Measurements from ENCODE around the gene CLNK.

CLNK gene

GRCh38 chr4:10496200-10496599, 188.4 kb downstream of the CLNK start:
- no peak for DNase-seq

- DNase-seq = no peak
These were observed 188.9 kb downstream of the CLNK start for GRCh38 chr4:10495651-10496050.

- DNase-seq = no peak
These were observed 192.1 kb downstream of the CLNK start for GRCh38 chr4:10492464-10492863.

DNA sequence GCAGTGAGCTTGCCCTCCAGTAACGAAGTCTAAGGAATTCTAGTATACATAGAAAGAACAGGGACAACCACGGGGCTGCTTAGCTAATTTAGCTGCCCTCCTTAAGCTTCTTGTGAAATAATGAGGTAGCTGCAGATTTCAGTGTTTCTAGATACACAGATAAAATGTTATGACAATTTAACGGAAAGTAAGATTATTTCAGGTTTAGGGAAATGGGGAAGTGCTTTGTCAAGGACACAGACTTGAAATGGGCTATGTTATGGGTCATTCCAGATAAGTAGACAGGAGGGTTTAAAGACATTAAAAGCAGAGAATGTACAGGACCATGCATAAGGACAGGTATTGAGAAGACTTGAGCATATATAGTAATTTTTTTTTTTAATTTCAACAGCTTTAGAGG, 193.2 kb downstream of the CLNK start:
- DNase-seq = no peak

DNA sequence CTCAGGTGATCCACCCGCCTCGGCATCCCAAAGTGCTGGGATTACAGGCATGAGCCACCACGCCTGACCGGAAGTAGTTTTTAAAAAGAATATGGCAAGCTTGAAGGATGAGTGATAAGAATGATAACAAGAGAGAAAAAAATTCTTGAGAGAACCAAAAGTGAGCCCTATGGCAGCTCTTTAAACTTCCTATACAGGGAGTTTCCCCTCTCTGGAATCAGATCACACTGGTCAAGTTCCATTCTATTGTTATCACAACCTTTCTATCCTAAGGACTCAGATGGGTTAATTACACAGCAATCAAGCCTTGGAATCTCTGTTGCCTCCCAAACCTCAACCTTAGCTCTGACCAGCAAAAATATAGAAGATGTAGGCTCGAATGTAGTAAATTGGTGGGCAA, 193.6 kb downstream of the CLNK start:
- DNase-seq = no peak

DNA sequence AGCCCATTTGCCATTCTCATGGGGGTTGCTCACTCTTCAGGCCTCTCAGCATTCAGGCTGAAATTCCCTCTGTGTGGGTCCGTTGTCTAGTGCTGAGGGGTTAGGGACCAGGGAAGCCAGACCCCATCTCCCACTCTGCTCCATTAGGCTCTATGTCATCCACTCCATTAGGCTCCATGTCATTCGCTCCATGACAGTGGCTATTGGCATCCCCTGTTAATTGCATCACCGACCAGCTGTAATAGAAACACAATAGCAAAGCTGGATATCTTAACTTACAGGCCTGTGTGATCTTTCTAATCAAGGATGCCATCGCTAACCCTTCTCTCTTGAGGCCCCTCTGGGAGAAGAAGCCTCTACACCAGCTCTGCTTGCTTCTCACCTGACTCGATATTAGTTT, 201.7 kb downstream of the CLNK start:
- no peak for DNase-seq

DNA sequence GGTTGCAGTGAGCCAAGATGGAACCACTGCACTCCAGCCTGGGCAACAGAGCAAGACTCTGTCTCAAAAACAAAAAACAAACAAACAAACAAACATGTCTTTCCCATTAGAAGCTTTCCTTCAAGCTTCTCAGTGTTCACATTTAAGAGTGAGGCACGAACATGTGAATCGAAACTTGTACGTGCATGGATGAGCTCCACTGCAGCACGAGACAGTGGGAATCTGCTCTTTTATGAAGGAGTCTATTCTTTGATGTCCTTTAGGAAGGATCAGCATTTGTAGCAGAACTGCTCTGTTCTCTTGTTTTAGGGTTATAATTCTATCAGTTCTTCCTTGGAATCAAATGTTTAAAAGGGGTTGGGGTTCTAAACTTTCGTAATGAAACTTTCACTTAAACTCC, 204.0 kb downstream of the CLNK start:
- no peak for DNase-seq

- no peak for DNase-seq
These were observed 205.9 kb downstream of the CLNK start for GRCh38 chr4:10478621-10479020.

DNA sequence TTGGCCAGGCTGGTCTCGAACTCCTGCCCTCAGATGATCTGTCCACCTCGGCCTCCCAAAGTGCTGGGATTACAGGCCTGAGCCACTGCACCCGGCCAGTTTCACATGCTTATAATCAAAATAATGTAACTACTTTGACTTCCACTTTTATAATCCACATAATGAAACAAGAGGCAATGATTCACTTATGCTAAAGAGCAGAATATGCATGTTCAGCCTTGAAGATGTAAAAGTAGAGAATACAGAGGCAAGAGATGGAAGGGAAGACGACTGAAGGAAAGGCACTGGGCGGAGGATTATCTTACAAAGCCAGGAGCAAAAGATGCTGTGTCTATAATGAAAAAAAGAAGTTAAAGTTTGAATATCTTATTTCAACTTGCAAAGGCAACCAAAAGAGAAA, 214.1 kb downstream of the CLNK start:
- DNase-seq = no peak

DNA sequence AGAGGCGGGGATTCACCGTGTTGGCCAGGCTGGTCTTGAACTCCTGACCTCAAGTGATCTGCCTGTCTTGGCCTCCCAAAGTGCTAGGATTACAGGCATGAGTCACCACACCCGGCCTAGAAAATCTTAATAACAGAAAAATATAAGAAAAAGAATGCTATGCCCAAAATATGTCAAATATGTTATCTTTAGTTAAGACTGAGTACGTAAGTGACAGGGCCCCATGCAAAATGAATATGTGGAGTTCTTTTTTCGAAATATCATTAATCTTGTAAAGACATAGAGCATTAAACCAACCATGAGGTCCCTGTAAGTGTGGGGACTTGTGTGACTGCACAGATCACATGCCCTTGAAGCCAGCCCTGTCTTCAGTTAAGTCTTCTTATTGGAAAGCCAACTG, 218.4 kb downstream of the CLNK start:
- DNase-seq = no peak

DNA sequence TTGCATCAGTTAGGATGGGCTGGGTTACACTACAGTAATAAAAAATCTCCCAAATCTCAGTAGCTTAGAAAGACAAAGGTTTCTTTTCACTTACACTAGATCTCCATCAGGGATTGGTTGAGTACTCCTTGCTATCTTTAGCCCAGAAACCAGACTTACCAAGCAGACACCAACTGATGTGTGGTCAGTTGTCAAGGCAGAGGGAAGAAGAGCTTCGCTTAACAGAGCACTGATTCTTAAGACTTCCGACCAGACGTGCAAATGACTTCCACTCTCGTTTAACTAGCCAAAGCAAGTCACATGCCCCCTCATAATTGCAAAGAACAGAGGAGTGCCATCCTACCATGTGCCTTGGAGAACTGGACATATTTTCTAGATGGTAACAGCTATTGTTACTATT, 221.7 kb downstream of the CLNK start:
- DNase-seq = no peak

GRCh38 chr4:10461850-10462400, 222.6 kb downstream of the CLNK start:
- DNase-seq = no peak

DNA sequence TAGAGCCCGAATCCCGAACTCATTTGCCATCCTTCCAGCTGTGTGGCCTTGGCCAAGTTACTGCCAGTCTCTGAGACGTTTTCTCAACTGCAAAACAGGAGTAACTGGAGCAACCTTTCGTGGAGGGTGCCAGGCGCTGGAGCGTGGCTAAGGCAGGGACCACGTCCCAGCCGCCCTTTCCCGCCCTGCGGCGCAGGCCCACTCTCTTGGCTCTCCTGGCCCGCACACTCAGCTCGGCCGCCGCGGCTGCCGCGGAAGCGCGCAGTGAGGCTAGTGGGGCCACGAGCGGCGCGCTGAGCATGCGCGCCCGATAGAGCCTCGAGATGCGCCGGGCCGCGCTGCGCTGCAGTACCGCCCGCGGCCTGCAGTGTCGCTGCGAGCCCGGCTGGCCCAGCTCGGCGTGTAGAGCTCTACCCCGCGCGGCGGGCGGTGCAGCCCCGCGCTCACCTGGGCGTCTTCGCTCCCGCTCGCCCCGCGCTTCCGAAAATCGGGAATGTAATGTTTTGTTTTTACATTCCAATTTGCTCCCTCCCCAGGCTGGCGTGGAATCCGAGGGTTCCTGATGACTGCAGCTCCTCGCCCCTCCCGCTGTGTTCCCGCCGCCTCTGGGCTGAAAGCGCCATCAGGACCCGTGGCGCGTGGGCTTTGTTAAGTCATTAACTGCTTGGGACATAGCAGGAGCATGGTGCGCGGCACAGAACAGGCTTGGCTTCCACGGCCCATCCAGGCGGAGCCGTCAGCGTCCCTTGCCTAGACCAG, 223.3 kb downstream of the CLNK start:
- peak; percentile 57 to 68 for DNase-seq

DNA sequence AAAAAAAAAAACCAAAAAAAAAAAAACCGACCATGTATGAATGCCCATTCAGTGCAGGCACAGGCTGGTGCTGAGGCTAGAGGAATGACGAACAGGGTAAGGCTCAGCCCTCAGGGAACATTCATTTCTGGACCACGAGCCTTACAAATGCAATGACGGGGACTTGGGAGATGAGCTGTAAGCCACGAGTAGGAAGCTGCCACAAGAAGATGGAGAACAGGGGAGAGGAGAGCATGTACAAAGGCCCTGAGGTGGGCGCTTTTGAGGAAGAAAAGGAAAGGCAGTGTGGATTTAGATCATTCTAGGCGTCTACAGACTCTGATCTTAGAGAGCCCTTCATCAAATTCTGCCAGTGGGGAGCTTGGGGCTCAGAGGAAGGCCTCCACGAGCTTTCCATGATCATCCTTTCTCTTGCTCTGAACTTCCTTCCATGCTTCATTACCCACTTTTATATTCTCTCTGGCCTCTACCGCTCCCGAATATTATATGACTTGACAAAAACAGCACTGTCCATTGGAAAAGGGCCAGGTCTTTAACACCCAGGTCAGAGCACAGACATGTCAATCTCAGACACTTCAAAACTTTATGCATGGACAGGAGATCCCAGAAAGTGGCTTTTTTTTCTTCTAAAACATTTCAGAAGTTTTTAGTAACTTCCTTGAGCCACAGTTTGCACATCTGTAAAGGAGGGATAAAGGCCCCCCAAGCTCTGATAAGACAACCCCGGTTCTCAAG, 224.1 kb downstream of the CLNK start:
- DNase-seq = no peak

DNA sequence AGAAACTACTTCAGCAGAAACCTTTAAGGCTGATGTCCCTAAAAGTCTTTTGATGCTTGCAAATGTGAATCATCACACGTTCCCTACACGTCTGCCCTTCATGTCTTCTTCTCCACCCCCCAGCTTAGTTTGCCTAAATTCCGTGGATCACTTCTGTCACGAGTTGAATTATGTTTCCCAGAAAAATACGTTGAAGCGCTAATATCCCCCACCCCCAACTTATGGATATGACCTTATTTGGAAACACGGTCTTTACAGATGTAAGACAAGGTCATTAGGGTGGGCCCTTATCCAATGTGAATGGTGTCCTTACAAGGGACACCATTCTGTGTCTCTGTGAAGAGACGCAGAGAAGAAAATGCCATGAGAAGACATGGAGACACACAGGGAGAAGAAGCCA, 225.3 kb downstream of the CLNK start:
- no peak for DNase-seq

GRCh38 chr4:10458177-10458576, 226.4 kb downstream of the CLNK start:
- no peak for DNase-seq

DNA sequence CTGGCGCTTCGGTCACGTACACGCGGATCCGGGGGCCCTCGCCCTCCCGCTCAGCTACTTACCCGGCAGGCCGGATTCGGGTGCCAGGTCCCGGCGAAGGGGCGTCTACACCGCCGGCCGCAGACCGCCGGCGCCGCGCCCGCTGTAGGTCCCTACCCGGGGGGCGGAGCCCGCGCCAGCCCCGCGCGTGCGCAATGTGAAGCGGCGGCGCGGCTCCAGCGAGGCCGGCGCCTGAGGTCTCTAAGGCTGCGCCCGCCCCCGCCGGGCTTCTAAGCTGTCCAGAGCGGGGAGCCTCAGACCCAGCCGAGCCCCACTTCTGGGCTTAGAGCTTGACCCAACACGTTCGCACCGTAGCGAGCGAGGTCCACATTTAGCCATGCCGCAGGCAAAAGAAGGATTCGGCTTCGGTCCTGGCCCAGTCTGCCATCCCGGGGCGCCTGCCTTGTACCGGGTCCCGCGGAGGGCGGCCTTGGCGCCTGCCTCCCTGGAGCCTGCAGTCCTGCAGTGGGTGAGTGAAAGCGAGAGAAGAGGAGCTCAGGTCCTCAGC, 227.2 kb downstream of the CLNK start, which contains the start of gene ZNF518B:
ZNF518B (minus strand) TSS at position 172 of the 547 bp plus-strand sequence. CDS start 11,098 bp downstream, outside the sequence.
- DNase-seq = peak; percentile 66 to 76

- peak; percentile 68 to 74 for DNase-seq
These were observed 227.8 kb downstream of the CLNK start for GRCh38 chr4:10456595-10457254.

DNA sequence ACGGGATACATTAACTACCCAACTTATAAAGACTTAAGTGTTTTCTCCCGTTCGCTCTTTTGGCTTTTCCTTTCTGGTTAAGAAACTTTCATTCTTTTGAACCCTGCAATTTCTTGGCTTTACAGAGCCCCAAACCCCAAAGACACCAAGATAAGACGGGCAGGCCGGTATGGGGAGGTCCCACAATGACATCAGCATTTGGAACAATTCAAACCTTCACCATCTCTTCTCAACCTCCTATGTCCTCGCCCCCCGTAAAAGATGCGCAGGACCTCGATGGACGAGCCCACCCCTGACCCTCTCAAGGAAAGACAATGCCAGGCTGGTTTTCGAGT, 228.3 kb downstream of the CLNK start:
- DNase-seq = peak in 1 of 2 experiments; percentile 51

- DNase-seq = no peak
These were observed 229.4 kb downstream of the CLNK start for GRCh38 chr4:10455133-10455532.

DNA sequence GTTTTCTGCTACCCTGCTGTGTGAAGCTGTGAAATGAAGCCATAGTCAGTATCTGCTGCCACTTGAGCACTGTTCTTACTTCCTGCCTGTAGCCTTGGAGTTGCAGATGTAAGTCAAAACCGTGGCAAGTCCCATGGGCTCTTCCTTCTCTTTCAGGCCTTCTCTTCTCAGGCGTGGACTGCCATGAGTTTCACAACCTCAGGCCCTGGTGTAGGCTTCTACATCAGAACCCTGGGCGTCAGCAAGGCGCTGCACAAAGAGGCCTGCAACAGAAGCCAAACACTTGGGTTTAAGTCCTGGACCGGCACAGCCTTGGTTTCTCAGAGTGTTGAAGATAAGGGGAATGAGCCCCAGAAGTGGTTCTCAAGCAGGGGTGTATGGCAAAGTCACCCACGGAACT, 229.8 kb downstream of the CLNK start:
- DNase-seq = no peak

DNA sequence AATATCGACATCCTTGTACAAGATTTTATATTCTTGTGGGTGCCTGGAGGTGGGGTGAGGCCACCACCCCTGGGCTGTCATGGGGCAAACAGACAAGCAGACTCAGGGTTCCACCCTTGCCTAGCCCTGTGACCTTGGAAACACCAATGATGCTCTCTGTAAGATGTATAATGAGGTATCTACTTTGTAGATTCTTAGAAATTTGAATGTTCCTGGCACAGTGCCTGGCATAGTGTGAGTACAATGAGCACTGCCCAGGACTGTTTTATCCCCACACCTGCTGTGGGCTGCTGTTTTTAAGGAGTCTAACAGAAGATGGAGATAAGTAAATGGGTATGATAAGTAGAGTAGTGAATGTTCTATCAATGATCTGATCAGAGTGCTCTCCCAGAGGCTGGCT, 230.4 kb downstream of the CLNK start:
- no peak for DNase-seq

DNA sequence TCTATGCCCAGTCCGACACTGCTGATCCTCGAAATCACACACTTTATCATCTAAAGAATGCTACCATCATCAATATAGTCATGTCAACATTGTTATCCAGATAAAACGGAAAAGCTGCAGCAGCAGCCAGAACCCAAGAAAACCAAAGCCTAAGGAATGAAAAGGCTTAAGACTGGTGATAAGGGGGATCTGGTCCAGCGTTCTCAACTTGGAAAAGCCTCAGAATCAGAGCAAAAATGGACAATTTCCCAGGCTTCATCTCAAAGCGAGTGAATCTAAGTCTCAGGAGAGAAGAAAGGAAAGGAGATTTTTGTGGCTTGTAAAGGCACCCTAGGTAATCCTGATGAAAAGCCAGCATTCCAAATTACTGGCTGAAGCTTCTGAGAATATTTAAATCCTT, 235.6 kb downstream of the CLNK start:
- no peak for DNase-seq
